ENCODE data around the gene ORC4. TPM values are rescaled to one million over a fixed set of nuclear protein-coding genes. Genes with fewer than 3 reads are reported as not detected.
"Not testable (repeated sequence)": the region's sequence is repeated elsewhere in the genome, so short reads cannot be mapped to it uniquely, and the experiment has no call there.

The ORC4 gene
- total RNA-seq, 6 experiments from 2014 or later = 26.2 to 35.4 (median 32.8) TPM

GRCh38 chr2:148006249-148007007, 14.1 kb downstream of the ORC4 start:
- H3K4me3 Mint-ChIP-seq = no peak overlapping the region
- peaks cover 27% of the 10 kb centered on the region for H3K9me3 Mint-ChIP-seq
- H3K27ac Mint-ChIP-seq = no peak overlapping the region
- H3K36me3 Mint-ChIP-seq (ENCODE audit: low read depth) = peaks cover 39% of the 10 kb centered on the region
- no peaks in the 10 kb centered on the region; the same call in 1 of the 2 replicates for H3K4me1 Mint-ChIP-seq (ENCODE audit: low read depth)
- no peaks in the 10 kb centered on the region for H3K27me3 Mint-ChIP-seq (ENCODE audit: insufficient read depth)
- DNase-seq = no peak
- TF ChIP-seq, protein P1, sequence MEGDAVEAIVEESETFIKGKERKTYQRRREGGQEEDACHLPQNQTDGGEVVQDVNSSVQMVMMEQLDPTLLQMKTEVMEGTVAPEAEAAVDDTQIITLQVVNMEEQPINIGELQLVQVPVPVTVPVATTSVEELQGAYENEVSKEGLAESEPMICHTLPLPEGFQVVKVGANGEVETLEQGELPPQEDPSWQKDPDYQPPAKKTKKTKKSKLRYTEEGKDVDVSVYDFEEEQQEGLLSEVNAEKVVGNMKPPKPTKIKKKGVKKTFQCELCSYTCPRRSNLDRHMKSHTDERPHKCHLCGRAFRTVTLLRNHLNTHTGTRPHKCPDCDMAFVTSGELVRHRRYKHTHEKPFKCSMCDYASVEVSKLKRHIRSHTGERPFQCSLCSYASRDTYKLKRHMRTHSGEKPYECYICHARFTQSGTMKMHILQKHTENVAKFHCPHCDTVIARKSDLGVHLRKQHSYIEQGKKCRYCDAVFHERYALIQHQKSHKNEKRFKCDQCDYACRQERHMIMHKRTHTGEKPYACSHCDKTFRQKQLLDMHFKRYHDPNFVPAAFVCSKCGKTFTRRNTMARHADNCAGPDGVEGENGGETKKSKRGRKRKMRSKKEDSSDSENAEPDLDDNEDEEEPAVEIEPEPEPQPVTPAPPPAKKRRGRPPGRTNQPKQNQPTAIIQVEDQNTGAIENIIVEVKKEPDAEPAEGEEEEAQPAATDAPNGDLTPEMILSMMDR (IDR thresholded peaks at IDR 0.05) = no peak

DNA sequence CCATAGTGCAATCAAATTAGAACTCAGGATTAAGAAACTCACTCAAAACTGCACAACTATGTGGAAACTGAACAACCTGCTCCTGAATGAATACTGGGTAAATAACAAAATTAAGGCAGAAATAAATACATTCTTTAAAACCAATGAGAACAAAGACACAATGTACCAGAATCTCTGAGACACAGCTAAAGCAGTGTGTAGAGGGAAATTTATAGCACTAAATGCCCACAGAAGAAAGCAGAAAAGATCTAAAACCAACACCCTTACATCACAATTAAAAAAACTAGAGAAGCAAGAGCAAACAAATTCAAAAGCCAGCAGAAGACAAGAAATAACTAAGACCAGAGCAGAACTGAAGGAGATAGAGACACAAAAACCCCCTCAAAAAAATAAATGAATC, 18.1 kb downstream of the ORC4 start:
- H3K4me3 Mint-ChIP-seq; DNase-seq; H3K27me3 Mint-ChIP-seq (ENCODE audit: insufficient read depth); H3K27ac Mint-ChIP-seq: not testable (repeated sequence)
- Mint-ChIP-seq H3K36me3 (ENCODE audit: low read depth) (peaks cover 28% of the 10 kb centered on the region), H3K4me1 (ENCODE audit: low read depth) (peaks cover 21% of the 10 kb centered on the region), H3K9me3 (peaks cover 27% of the 10 kb centered on the region)

DNA sequence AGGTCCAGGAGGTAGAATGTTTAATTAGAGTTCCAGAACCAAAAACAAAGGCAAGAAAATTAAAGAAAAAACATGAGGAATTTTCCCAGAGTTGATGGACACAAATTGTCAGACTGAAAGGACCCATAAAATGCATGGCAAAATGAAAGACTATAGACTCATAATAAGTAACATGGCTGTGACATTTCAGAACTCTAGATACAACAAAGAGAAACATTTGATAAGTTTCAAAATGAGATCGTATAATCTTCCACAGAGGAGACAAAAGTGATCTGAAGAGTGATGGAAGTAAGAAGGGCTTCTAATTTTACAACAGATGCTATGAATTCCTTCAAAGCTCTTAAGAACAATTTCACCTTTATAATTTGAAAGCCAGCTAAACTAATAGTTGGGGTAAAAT, 20.4 kb downstream of the ORC4 start:
- Mint-ChIP-seq H3K4me1 (ENCODE audit: low read depth) (peaks cover 21% of the 10 kb centered on the region), H3K36me3 (ENCODE audit: low read depth) (peaks cover 33% of the 10 kb centered on the region), H3K9me3 (peaks cover 31% of the 10 kb centered on the region), H3K27ac (no peak overlapping the region), H3K4me3 (no peak overlapping the region), H3K27me3 (ENCODE audit: insufficient read depth) (no peaks in the 10 kb centered on the region)
- TF ChIP-seq, protein P1 (IDR thresholded peaks at IDR 0.05) = no peak
- DNase-seq = no peak

DNA sequence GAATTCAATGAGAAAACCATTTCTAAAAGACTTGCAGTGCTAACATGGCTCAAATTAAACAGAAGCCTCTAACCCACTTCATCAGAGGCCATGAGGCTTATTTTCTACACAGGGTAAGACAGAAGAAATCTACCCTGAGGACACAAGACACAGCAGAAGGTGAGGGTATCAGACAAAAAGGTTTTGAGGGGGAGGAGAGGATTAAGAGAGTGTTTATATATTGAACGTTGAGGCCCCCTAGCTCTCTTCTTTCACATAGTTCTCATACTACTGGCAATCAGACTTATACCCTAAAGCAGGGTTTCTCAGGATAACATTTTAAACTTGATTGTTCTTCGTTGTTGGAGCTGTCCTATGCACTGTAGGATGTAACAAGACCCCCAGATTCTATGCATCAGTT, 21.4 kb downstream of the ORC4 start:
- H3K27ac Mint-ChIP-seq = no peak overlapping the region
- no peak overlapping the region for H3K4me3 Mint-ChIP-seq
- DNase-seq = no peak
- H3K27me3 Mint-ChIP-seq (ENCODE audit: insufficient read depth) = no peaks in the 10 kb centered on the region
- H3K36me3 Mint-ChIP-seq (ENCODE audit: low read depth) = peaks cover 35% of the 10 kb centered on the region
- TF ChIP-seq, protein P1 (IDR thresholded peaks at IDR 0.05) = no peak
- H3K4me1 Mint-ChIP-seq (ENCODE audit: low read depth) = peaks cover 21% of the 10 kb centered on the region
- H3K9me3 Mint-ChIP-seq = peaks cover 27% of the 10 kb centered on the region

DNA sequence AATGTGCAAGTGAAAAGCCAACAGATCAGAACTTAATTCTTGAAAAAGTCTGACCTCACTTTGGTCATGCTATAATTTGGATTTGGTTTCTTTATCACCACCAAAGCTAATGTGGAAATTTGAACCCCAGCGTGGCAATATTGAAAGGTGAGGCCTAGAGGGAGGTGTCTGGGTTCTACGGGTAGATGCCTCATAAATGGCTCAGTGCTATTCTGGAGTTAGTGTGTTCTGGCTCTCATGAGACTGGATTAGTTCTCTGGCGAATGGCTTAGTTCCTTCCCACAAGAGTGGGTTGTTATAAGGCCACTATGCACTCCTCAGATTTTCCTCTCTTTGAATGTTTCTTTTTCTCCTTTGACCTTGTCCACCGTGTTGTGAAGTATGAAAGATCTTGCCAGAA, 22.3 kb downstream of the ORC4 start:
- TF ChIP-seq, protein P1 (IDR thresholded peaks at IDR 0.05) = no peak
- H3K36me3 Mint-ChIP-seq (ENCODE audit: low read depth) = peaks cover 25% of the 10 kb centered on the region
- DNase-seq = no peak
- peaks cover 18% of the 10 kb centered on the region for H3K9me3 Mint-ChIP-seq
- no peak overlapping the region for H3K4me3 Mint-ChIP-seq
- H3K27me3 Mint-ChIP-seq (ENCODE audit: insufficient read depth) = no peaks in the 10 kb centered on the region
- H3K27ac Mint-ChIP-seq = no peak overlapping the region
- peaks cover 21% of the 10 kb centered on the region for H3K4me1 Mint-ChIP-seq (ENCODE audit: low read depth)

- TF ChIP-seq, protein P1 (IDR thresholded peaks at IDR 0.05) = no peak
- Mint-ChIP-seq H3K27me3 (ENCODE audit: insufficient read depth) (no peaks in the 10 kb centered on the region), H3K4me3 (no peak overlapping the region), H3K27ac (no peak overlapping the region), H3K4me1 (ENCODE audit: low read depth) (peaks cover 21% of the 10 kb centered on the region), H3K9me3 (peaks cover 4% of the 10 kb centered on the region; the same call in 1 of the 2 replicates), H3K36me3 (ENCODE audit: low read depth) (peaks cover 14% of the 10 kb centered on the region)
- no peak for DNase-seq
Measured at GRCh38 chr2:147996828-147997227, 23.7 kb downstream of the ORC4 start.

DNA sequence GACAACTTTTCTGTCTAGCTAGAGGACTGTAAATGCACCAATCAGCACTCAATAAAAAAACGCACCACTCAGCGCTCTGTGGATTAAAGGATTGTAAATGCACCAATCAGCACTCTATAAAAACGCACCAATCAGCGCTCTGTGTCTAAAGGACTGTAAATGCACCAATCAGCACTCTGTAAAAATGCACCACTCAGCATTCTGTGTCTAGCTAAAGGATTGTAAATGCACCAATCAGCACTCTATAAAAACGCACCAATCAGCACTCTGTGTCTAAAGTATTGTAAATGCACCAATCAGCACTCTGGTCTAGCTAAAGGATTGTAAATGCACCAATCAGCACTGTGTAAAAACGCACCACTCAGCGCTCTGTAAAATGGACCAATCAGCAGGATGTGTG, 25.6 kb downstream of the ORC4 start:
- peaks cover 14% of the 10 kb centered on the region for H3K36me3 Mint-ChIP-seq (ENCODE audit: low read depth)
- not testable (repeated sequence) for H3K4me3 Mint-ChIP-seq, H3K27ac Mint-ChIP-seq

More for the DNA sequence above, 25.6 kb downstream of the ORC4 start:
- peaks cover 26% of the 10 kb centered on the region for H3K4me1 Mint-ChIP-seq (ENCODE audit: low read depth)
- DNase-seq; H3K27me3 Mint-ChIP-seq (ENCODE audit: insufficient read depth); H3K9me3 Mint-ChIP-seq: not testable (repeated sequence)
